IgD-negative memory B cell (primary cell): ENCODE measurements around the gene ADGRB3. TPM values are rescaled to one million over a fixed set of nuclear protein-coding genes. Genes with fewer than 3 reads are reported as not detected.
"Not testable (repeated sequence)": the region's sequence is repeated elsewhere in the genome, so short reads cannot be mapped to it uniquely, and the experiment has no call there.

Source experiments
- H3K27ac Mint-ChIP-seq, 3 donors: one replicate each; pipeline ENCODE4 v1.8.0; 2020 to 2022; ENCODE audit warnings: mild to moderate bottlenecking in 3 of 3, mixed read lengths in 3 of 3, moderate library complexity in 1 of 3
- H3K27me3 Mint-ChIP-seq: one replicate; pipeline ENCODE4 v1.8.0; 2021; ENCODE audit warnings: mixed read lengths
- H3K36me3 Mint-ChIP-seq: one replicate; pipeline ENCODE4 v1.8.0; 2020; ENCODE audit warnings: mild to moderate bottlenecking, mixed read lengths
- H3K4me1 Mint-ChIP-seq, 3 donors: one replicate each; pipeline ENCODE4 v1.8.0; 2020 to 2022; ENCODE audit warnings: mixed read lengths in 3 of 3, mild to moderate bottlenecking in 1 of 3
- H3K4me3 Mint-ChIP-seq, 4 donors: one replicate each; pipeline ENCODE4 v1.8.0; 2020 to 2022; ENCODE audit warnings: mild to moderate bottlenecking in 4 of 4, mixed read lengths in 4 of 4, moderate library complexity in 3 of 4
- H3K9me3 Mint-ChIP-seq, 3 donors: one replicate each; pipeline ENCODE4 v1.8.0; 2020 to 2021; ENCODE audit warnings: mixed read lengths in 3 of 3, mild to moderate bottlenecking in 1 of 3
- polyA plus RNA-seq: library from polyadenylated mRNA; unstranded; fragments of 300-500 nt; fragmentation: Illumina TruSeq; gene quantifications from one replicate; pipeline ENCODE4 v1.2.3, GENCODE V29; 2021

The ADGRB3 gene
- polyA plus RNA-seq, 1 donor from 2014 or later = not detected

DNA sequence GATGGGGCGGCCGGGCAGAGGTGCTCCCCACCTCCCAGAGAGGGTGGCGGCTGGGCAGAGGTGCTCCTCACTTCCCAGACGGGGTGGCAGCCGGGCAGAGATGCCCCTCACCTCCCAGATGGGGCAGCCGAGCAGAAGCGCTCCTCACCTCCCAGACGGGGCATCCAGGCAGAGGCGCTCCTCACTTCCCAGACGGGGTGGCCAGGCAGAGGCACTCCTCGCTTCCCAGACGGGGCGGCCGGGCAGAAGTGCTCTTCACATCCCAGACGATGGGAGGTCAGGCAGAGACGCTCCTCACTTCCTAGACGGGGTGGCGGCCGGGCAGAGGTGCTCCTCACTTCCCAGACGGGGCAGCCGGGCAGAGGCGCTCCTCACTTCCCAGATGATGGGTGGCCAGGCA lies 798.0 kb downstream of the ADGRB3 start:
- H3K27me3 Mint-ChIP-seq, H3K27ac Mint-ChIP-seq, H3K4me3 Mint-ChIP-seq, H3K4me1 Mint-ChIP-seq, H3K36me3 Mint-ChIP-seq, H3K9me3 Mint-ChIP-seq: not testable (repeated sequence)

DNA sequence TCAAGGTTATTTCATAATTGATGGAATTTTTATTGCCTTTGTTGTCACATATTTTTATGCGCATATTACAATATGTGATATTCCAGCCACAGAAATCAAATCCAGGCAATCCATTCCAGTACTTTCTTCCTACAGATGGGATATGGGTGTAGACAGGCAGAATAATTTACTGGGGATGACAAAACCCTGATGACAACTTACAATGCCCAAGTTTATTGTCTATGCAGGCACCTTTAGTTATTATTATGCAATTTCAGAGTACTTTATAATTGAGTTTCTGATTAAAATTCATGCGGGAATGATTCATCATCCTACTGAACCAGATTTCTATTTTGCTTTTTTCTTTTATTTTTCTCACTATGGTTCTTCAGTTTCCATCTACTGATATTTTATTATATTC lies 803.0 kb downstream of the ADGRB3 start:
- no peaks in the 10 kb centered on the region for H3K4me1 Mint-ChIP-seq
- no peak overlapping the region for H3K27ac Mint-ChIP-seq
- no peak overlapping the region for H3K4me3 Mint-ChIP-seq
- H3K36me3 Mint-ChIP-seq = no peaks in the 10 kb centered on the region
- H3K9me3 Mint-ChIP-seq = peaks cover 0 to 1% (median 0%) of the 10 kb centered on the region in 3 donors
- H3K27me3 Mint-ChIP-seq = no peaks in the 10 kb centered on the region
